Gastroesophageal sphincter (tissue), 4 donors: ENCODE data around the gene TTC24. TPM values are rescaled to one million over a fixed set of nuclear protein-coding genes. Genes with fewer than 3 reads are reported as not detected.

Experiments used
- ATAC-seq: fragments of 150-250 bp; one replicate; pipeline ENCODE4 v1.9.1; 2016; ENCODE audit warnings: mild to moderate bottlenecking, moderate library complexity
- H3K27ac ChIP-seq, 4 donors: fragments of 200-600 bp; sonication (generic) in 3 of 4; 1 replicate in 3 of 4; 2 replicates in 1 of 4; pipeline ENCODE4 v1.5.1; 2016 to 2019
- H3K27me3 ChIP-seq: fragments of 200-600 bp; sonication (generic); one replicate; pipeline ENCODE4 v1.5.1; 2019
- H3K36me3 ChIP-seq, 2 donors: fragments of 200-600 bp; sonication (generic); one replicate each; pipeline ENCODE4 v1.5.1; 2019; ENCODE audit warnings: control low read depth in 1 of 2
- H3K4me1 ChIP-seq, 3 donors: fragments of 200-600 bp; sonication (generic); 1 replicate in 2 of 3; 2 replicates in 1 of 3; pipeline ENCODE4 v1.5.1; 2016 to 2019; ENCODE audit warnings: control low read depth in 2 of 3
- H3K4me3 ChIP-seq, 2 donors: fragments of 200-600 bp; sonication (generic); one replicate each; pipeline ENCODE4 v1.5.1; 2019; ENCODE audit warnings: mild to moderate bottlenecking in 1 of 2, moderate library complexity in 1 of 2
- H3K9me3 ChIP-seq, 3 donors: fragments of 200-600 bp; sonication (generic); one replicate each; pipeline ENCODE4 v1.5.1; 2017 to 2019; ENCODE audit warnings: control low read depth in 2 of 3
- CTCF ChIP-seq, 4 experiments: fragments of 200-600 bp in 2 of 4; fragments of 450-650 bp in 2 of 4; sonication (generic) in 1 of 4; IDR thresholded peaks; one replicate each; pipeline ENCODE4 v1.5.1; 2017 to 2019; ENCODE audit warnings: antibody characterized with exemption in 4 of 4, mild to moderate bottlenecking in 2 of 4, moderate library complexity in 2 of 4
- EP300 ChIP-seq: sonication (generic); formaldehyde crosslinking; IDR thresholded peaks from one replicate; pipeline ENCODE4 v1.6.1; 2017; ENCODE audit warnings: antibody characterized with exemption, mild to moderate bottlenecking
- POLR2A ChIP-seq, 2 donors: fragments of 450-650 bp; IDR thresholded peaks; one replicate each; pipeline ENCODE4 v1.6.1; 2017; ENCODE audit warnings: antibody characterized with exemption in 2 of 2, mild to moderate bottlenecking in 2 of 2, moderate library complexity in 1 of 2
- POLR2AphosphoS5 ChIP-seq: sonication (generic); formaldehyde crosslinking; IDR thresholded peaks from one replicate; pipeline ENCODE4 v1.6.1; 2017; ENCODE audit warnings: antibody characterized with exemption
- WGBS, 2 donors: methylation state at CpG; one replicate each; pipeline ENCODE4 v1.1.5; 2018; ENCODE audit warnings: low coverage in 1 of 2; 5-methylcytosine and 5-hydroxymethylcytosine counted together
- total RNA-seq, 4 donors: library from RNA; depleted of rRNA; stranded (reverse); fragments of >200 nt; gene quantifications; one replicate each; pipeline ENCODE4 v1.1.0, GENCODE V29; 2016

Gene TTC24
- total RNA-seq, 4 donors from 2014 or later, result not detected

GRCh38 chr1:156593661-156593989, 14.1 kb downstream of the TTC24 start:
- Histone ChIP-seq H3K9me3 (no peaks in the 10 kb centered on the region), H3K4me1 (peaks cover 0 to 24% (median 5%) of the 10 kb centered on the region in 3 donors), H3K27ac (no peak overlapping the region), H3K27me3 (no peaks in the 10 kb centered on the region), H3K36me3 (peaks cover 0 to 61% of the 10 kb centered on the region in 2 donors), H3K4me3 (no peak overlapping the region)
- 77% methylated on average over 6 of the region's 8 CpGs; no CpG with 5 or more reads in 1 of the 2 donors for WGBS, 2 donors
- TF ChIP-seq POLR2A (IDR thresholded peaks at IDR 0.05) (no peak), EP300 (no peak), POLR2AphosphoS5 (no peak), CTCF (IDR thresholded peaks at IDR 0.05) (no peak)
- no peak for ATAC-seq

GRCh38 chr1:156594190-156594589, 14.7 kb downstream of the TTC24 start:
- H3K4me3 ChIP-seq, result no peak overlapping the region
- no peaks in the 10 kb centered on the region for H3K9me3 ChIP-seq
- H3K36me3 ChIP-seq, result peaks cover 0 to 67% of the 10 kb centered on the region in 2 donors
- TF ChIP-seq CTCF (IDR thresholded peaks at IDR 0.05) (no peak), POLR2AphosphoS5 (no peak), POLR2A (IDR thresholded peaks at IDR 0.05) (no peak), EP300 (no peak)
- H3K4me1 ChIP-seq, result peaks cover 0 to 24% (median 5%) of the 10 kb centered on the region in 3 donors
- 71 to 87% methylated on average over 3 of the region's 3 CpGs for WGBS, 2 donors
- ATAC-seq, result no peak
- H3K27ac ChIP-seq, result no peak overlapping the region
- no peaks in the 10 kb centered on the region for H3K27me3 ChIP-seq

GRCh38 chr1:156595016-156595415, 15.5 kb downstream of the TTC24 start:
- H3K36me3 ChIP-seq, result peaks cover 0 to 68% of the 10 kb centered on the region in 2 donors
- H3K27ac ChIP-seq, result no peak overlapping the region
- peaks cover 0 to 25% (median 5%) of the 10 kb centered on the region in 3 donors for H3K4me1 ChIP-seq
- no peaks in the 10 kb centered on the region for H3K9me3 ChIP-seq
- no peaks in the 10 kb centered on the region for H3K27me3 ChIP-seq
- H3K4me3 ChIP-seq, result no peak overlapping the region
- TF ChIP-seq POLR2A (IDR thresholded peaks at IDR 0.05), result no peak
- TF ChIP-seq EP300, result no peak
- no peak for TF ChIP-seq CTCF (IDR thresholded peaks at IDR 0.05)
- 83 to 85% methylated on average over 2 of the region's 2 CpGs for WGBS, 2 donors
- ATAC-seq, result no peak

GRCh38 chr1:156596426-156596825, 16.9 kb downstream of the TTC24 start:
- 80% methylated on average over 1 of the region's 3 CpGs; no CpG with 5 or more reads in 1 of the 2 donors for WGBS, 2 donors
- peaks cover 0 to 27% (median 7%) of the 10 kb centered on the region in 3 donors for H3K4me1 ChIP-seq
- no peak for ATAC-seq
- peaks cover 0 to 68% of the 10 kb centered on the region in 2 donors for H3K36me3 ChIP-seq
- H3K27me3 ChIP-seq, result no peaks in the 10 kb centered on the region
- H3K4me3 ChIP-seq, result no peak overlapping the region
- no peak for TF ChIP-seq CTCF (IDR thresholded peaks at IDR 0.05)
- no peaks in the 10 kb centered on the region for H3K9me3 ChIP-seq
- no peak overlapping the region for H3K27ac ChIP-seq

- TF ChIP-seq EP300 (no peak), POLR2A (IDR thresholded peaks at IDR 0.05) (no peak), CTCF (IDR thresholded peaks at IDR 0.05) (no peak), POLR2AphosphoS5 (no peak)
- H3K9me3 ChIP-seq, result no peaks in the 10 kb centered on the region
- no peak overlapping the region for H3K4me3 ChIP-seq
- ATAC-seq, result no peak
- H3K4me1 ChIP-seq, result peaks cover 0 to 25% (median 10%) of the 10 kb centered on the region in 3 donors
- H3K36me3 ChIP-seq, result peaks cover 0 to 62% of the 10 kb centered on the region in 2 donors
- H3K27me3 ChIP-seq, result no peaks in the 10 kb centered on the region
- WGBS, 2 donors, result 87 to 100% methylated on average over 2 to 3 of the region's 5 CpGs
- no peak overlapping the region for H3K27ac ChIP-seq
Observed at GRCh38 chr1:156598125-156598524, 18.6 kb downstream of the TTC24 start.
